HepG2 (cell line): ENCODE results near the gene HSD17B2. TPM values are rescaled to one million over a fixed set of nuclear protein-coding genes. Genes with fewer than 3 reads are reported as not detected.

Source experiments
- CCDC6 ChIP-seq: sonication (generic); formaldehyde crosslinking; IDR thresholded peaks from 2 replicates; pipeline ENCODE4 v1.8.1; 2022; ENCODE audit warnings: mild to moderate bottlenecking, missing genetic modification reagents, moderate library complexity
- CENPX ChIP-seq: sonication (generic); formaldehyde crosslinking; IDR thresholded peaks from 2 replicates; pipeline ENCODE4 v1.9.0; 2021; ENCODE audit warnings: mild to moderate bottlenecking, missing genetic modification reagents, moderate library complexity
- CREBL2 ChIP-seq: sonication (generic); formaldehyde crosslinking; IDR thresholded peaks from 2 replicates; pipeline ENCODE4 v1.8.1; 2023; ENCODE audit warnings: missing genetic modification reagents, mild to moderate bottlenecking, borderline replicate concordance
- DDIT3 ChIP-seq: sonication (generic); formaldehyde crosslinking; IDR thresholded peaks from 2 replicates; pipeline ENCODE4 v1.4.0; 2020; ENCODE audit warnings: mild to moderate bottlenecking, missing genetic modification reagents
- DNMT1 ChIP-seq: sonication (generic); formaldehyde crosslinking; IDR thresholded peaks from 2 replicates; pipeline ENCODE4 v1.5.1; 2020; ENCODE audit warnings: mild to moderate bottlenecking, missing genetic modification reagents
- HNF4A ChIP-seq: sonication (generic); formaldehyde crosslinking; IDR thresholded peaks from 2 replicates; pipeline ENCODE4 v1.4.0; 2020; ENCODE audit warnings: missing genetic modification reagents
- HNRNPK ChIP-seq: fragments of 200-400 bp; formaldehyde crosslinking; IDR thresholded peaks from 2 replicates; pipeline ENCODE4 v1.6.1; 2018; ENCODE audit warnings: low read length, low read depth, moderate library complexity, mild to moderate bottlenecking; ENCODE audit not compliant: poor library complexity, severe bottlenecking
- HOXA3 ChIP-seq: sonication (generic); formaldehyde crosslinking; IDR thresholded peaks from 2 replicates; pipeline ENCODE4 v1.5.0; 2020; ENCODE audit warnings: missing genetic modification reagents
- KMT2A ChIP-seq: sonication (generic); formaldehyde crosslinking; IDR thresholded peaks from 2 replicates; pipeline ENCODE4 v1.4.0; 2020; ENCODE audit warnings: missing genetic modification reagents
- MAX ChIP-seq: IDR thresholded peaks from 2 replicates; pipeline ENCODE4 v1.6.1; 2012; ENCODE audit warnings: inconsistent platforms
- MIXL1 ChIP-seq: IDR thresholded peaks from 2 replicates; pipeline ENCODE4 v1.6.1; 2016
- PBX2 ChIP-seq: IDR thresholded peaks from 2 replicates; pipeline ENCODE4 v1.6.1; 2016; ENCODE audit warnings: control low read depth
- SALL2 ChIP-seq: sonication (generic); formaldehyde crosslinking; IDR thresholded peaks from 2 replicates; pipeline ENCODE4 v1.8.1; 2023; ENCODE audit warnings: mild to moderate bottlenecking, missing genetic modification reagents, inconsistent platforms
- SKI ChIP-seq: fragments of 450-650 bp; IDR thresholded peaks from one replicate; pipeline ENCODE4 v1.6.1; 2018; ENCODE audit warnings: mild to moderate bottlenecking; ENCODE audit not compliant: partially characterized antibody
- THAP11 ChIP-seq: IDR thresholded peaks from 2 replicates; pipeline ENCODE4 v1.6.1; 2016; ENCODE audit warnings: missing biosample characterization, missing genetic modification reagents
- ZIK1 ChIP-seq: sonication (generic); formaldehyde crosslinking; IDR thresholded peaks from 2 replicates; pipeline ENCODE4 v1.5.0; 2020; ENCODE audit warnings: mild to moderate bottlenecking, low read depth, missing genetic modification reagents, borderline replicate concordance
- ZNF280B ChIP-seq: sonication (generic); formaldehyde crosslinking; IDR thresholded peaks from 2 replicates; pipeline ENCODE4 v1.5.0; 2020; ENCODE audit warnings: missing genetic modification reagents, mild to moderate bottlenecking, borderline replicate concordance
- ZNF367 ChIP-seq: sonication (generic); formaldehyde crosslinking; IDR thresholded peaks from 2 replicates; pipeline ENCODE4 v1.4.0; 2020; ENCODE audit warnings: missing genetic modification reagents, borderline replicate concordance
- ZNF556 ChIP-seq: sonication (generic); formaldehyde crosslinking; IDR thresholded peaks from 2 replicates; pipeline ENCODE4 v1.4.0; 2020; ENCODE audit warnings: mild to moderate bottlenecking, missing genetic modification reagents, borderline replicate concordance
- ZNF687 ChIP-seq: sonication (generic); formaldehyde crosslinking; IDR thresholded peaks from 2 replicates; pipeline ENCODE4 v1.5.1; 2020; ENCODE audit warnings: mild to moderate bottlenecking, missing genetic modification reagents, moderate library complexity
- ZNF879 ChIP-seq: sonication (generic); formaldehyde crosslinking; IDR thresholded peaks from 2 replicates; pipeline ENCODE4 v1.8.1; 2023; ENCODE audit warnings: missing genetic modification reagents
- ZZZ3 ChIP-seq: sonication (generic); formaldehyde crosslinking; IDR thresholded peaks from 2 replicates; pipeline ENCODE4 v1.4.0; 2020; ENCODE audit warnings: missing genetic modification reagents, mild to moderate bottlenecking, borderline replicate concordance
- polyA plus RNA-seq, 8 experiments: library from polyadenylated mRNA; depleted of rRNA in 3 of 8; stranded (reverse) in 7 of 8; unstranded in 1 of 8; fragments of >200 nt; fragmentation: Illumina TruSeq in 4 of 8; extraction: Trizol in 4 of 8; gene quantifications; 2 replicates each; pipeline versions ENCODE4 v1.2.1 to v1.2.3, GENCODE V29; 2011 to 2016; ENCODE audit warnings: low read depth in 4 of 8, missing spikeins in 1 of 8, mixed read lengths in 1 of 8; ENCODE audit not compliant: insufficient read depth in 1 of 8
- total RNA-seq, 5 experiments: library from RNA; depleted of rRNA; stranded (reverse); fragments of >200 nt; fragmentation: Illumina TruSeq; extraction: Trizol; gene quantifications; 2 replicates each; pipeline ENCODE4 v1.2.3, GENCODE V29; 2016; ENCODE audit warnings: low read depth in 1 of 5

HSD17B2 gene
- total and polyA plus RNA-seq, 2 of the 13 experiments (the other 11 are each of a cell fraction or from before 2014, with no cell fraction given), result 26.3 to 69.3 TPM

- no peak for TF ChIP-seq HNRNPK
- no peak for TF ChIP-seq ZNF367 (CRISPR knock-in tag)
- TF ChIP-seq DDIT3 (CRISPR knock-in tag), result no peak
- TF ChIP-seq THAP11 (CRISPR knock-in tag), result no peak
- no peak for TF ChIP-seq CCDC6
- no peak for TF ChIP-seq CREBL2 (CRISPR knock-in tag)
- TF ChIP-seq CENPX (CRISPR knock-in tag), result no peak
- peak; percentile 63 for TF ChIP-seq SKI
- TF ChIP-seq ZNF687 (CRISPR knock-in tag), result no peak
- TF ChIP-seq HNF4A, result peak; percentile 89
- no peak for TF ChIP-seq MAX
- no peak for TF ChIP-seq PBX2 (CRISPR knock-in tag)
- no peak for TF ChIP-seq DNMT1 (CRISPR knock-in tag)
- no peak for TF ChIP-seq ZNF280B (CRISPR knock-in tag)
- TF ChIP-seq ZZZ3 (CRISPR knock-in tag), result no peak
- no peak for TF ChIP-seq ZIK1 (CRISPR knock-in tag)
- peak; percentile 58 for TF ChIP-seq MIXL1
- no peak for TF ChIP-seq KMT2A
- 0 out of 2 replicates have a peak, but pooled peaks have one; percentile 32 for TF ChIP-seq SALL2
- TF ChIP-seq ZNF556 (CRISPR knock-in tag), result no peak
- no peak for TF ChIP-seq ZNF879 (CRISPR knock-in tag)
- TF ChIP-seq HOXA3 (CRISPR knock-in tag), result peak; percentile 24; the same call in 1 of the 2 replicates
Observed at GRCh38 chr16:82067042-82067803, 32.2 kb downstream of the HSD17B2 start (continued).
